Measurements from ENCODE around the gene POU2AF1. TPM values are rescaled to one million over a fixed set of nuclear protein-coding genes. Genes with fewer than 3 reads are reported as not detected.
A peak's percentile ranks its signal among the peaks of the same experiment; 100 is the strongest.
"Not testable (repeated sequence)": the region's sequence is repeated elsewhere in the genome, so short reads cannot be mapped to it uniquely, and the experiment has no call there.

Gene POU2AF1
- total RNA-seq, 3 donors from 2014 or later: 0.16 to 5.6 (median 3.5) TPM

DNA sequence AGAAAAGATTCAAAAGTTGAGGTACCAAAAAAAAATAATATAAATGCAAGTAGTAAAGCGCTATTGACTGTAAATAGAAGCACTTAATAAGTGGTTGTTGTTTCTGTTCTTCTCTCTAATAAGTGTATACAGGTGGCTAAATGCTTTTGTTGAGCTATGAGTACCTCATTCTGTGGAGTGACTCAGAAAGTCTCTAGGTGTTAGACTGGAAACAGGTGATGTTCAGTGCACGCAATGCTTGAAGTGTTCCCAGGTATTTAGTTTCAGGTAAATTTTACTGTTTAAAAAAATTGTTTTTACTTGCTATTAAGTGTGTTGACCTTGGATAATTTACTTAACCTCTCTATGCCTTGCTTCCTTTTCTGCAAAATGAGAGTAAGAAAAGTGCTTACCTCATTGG is 56.5 kb downstream of the POU2AF1 start:
- H3K9me3 ChIP-seq: no peaks in the 10 kb centered on the region
- peaks cover 0 to 6% of the 10 kb centered on the region in 2 donors for H3K4me1 ChIP-seq
- no peaks in the 10 kb centered on the region for H3K27me3 ChIP-seq
- intact Hi-C loops (cut with DNase I; ENCODE audit: low total_unique reads): no loop called here
- no peak overlapping the region for H3K27ac ChIP-seq
- no peak for DNase-seq (ENCODE audit: low spot score in 2 of 2)
- H3K4me3 ChIP-seq: no peak overlapping the region
- TF ChIP-seq, protein P1, sequence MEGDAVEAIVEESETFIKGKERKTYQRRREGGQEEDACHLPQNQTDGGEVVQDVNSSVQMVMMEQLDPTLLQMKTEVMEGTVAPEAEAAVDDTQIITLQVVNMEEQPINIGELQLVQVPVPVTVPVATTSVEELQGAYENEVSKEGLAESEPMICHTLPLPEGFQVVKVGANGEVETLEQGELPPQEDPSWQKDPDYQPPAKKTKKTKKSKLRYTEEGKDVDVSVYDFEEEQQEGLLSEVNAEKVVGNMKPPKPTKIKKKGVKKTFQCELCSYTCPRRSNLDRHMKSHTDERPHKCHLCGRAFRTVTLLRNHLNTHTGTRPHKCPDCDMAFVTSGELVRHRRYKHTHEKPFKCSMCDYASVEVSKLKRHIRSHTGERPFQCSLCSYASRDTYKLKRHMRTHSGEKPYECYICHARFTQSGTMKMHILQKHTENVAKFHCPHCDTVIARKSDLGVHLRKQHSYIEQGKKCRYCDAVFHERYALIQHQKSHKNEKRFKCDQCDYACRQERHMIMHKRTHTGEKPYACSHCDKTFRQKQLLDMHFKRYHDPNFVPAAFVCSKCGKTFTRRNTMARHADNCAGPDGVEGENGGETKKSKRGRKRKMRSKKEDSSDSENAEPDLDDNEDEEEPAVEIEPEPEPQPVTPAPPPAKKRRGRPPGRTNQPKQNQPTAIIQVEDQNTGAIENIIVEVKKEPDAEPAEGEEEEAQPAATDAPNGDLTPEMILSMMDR (IDR thresholded peaks at IDR 0.05): no peak
- TF ChIP-seq POLR2A (IDR thresholded peaks at IDR 0.05) (no peak), POLR2AphosphoS5 (IDR thresholded peaks at IDR 0.05) (no peak)
- no peaks in the 10 kb centered on the region for H3K36me3 ChIP-seq

DNA sequence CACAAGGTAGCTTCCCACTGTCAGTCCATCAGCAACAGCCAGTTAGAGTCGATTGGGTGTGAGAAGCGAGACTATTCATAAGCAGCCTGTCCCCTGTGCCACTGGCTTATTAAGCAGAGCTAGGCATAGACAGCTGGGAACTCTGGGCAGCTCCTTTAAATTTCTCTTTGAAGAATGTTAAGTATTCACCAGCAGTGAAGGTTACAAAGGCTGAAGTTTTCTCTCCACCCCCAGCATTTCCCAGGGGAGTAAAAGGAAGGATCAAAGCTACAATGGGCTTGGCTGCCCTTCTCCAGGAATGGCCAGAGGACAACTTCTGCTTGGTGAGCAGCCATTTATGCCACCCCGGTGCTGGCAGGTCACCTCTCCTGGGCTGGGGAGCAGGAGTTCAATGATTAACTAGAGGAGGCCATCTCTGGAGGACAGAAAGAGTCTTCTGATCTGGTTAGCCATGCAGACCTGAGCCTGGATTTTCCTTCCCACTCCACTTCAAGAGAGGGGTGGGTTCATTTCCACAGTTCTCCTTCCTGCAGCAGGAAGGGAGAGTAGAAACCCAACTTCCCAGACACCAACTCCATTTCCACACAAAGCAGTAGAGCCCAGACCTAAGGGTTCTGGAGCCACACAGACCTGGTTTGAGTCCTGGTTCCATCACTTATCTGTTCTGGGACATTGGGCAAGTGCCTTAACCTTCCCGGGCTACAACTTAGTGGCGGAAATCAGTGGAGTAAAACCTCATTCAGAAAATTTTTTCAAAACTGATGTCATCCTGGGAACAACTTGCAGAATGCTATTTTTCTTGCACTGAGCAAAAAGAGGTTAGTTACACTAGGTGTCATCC is 58.1 kb downstream of the POU2AF1 start:
- intact Hi-C loops (cut with DNase I; ENCODE audit: low total_unique reads): no loop called here
- no peak overlapping the region for H3K4me3 ChIP-seq
- no peaks in the 10 kb centered on the region for H3K27me3 ChIP-seq
- no peaks in the 10 kb centered on the region for H3K4me1 ChIP-seq
- H3K36me3 ChIP-seq: no peaks in the 10 kb centered on the region
- no peaks in the 10 kb centered on the region for H3K9me3 ChIP-seq
- DNase-seq (ENCODE audit: low spot score in 2 of 2): peak in 1 of 2 donors; percentile 42
- peak overlapping the region; percentile 45 to 50 for H3K27ac ChIP-seq
- TF ChIP-seq POLR2A (IDR thresholded peaks at IDR 0.05): no peak
- TF ChIP-seq, protein P1 (IDR thresholded peaks at IDR 0.05): no peak
- TF ChIP-seq POLR2AphosphoS5 (IDR thresholded peaks at IDR 0.05): no peak

DNA sequence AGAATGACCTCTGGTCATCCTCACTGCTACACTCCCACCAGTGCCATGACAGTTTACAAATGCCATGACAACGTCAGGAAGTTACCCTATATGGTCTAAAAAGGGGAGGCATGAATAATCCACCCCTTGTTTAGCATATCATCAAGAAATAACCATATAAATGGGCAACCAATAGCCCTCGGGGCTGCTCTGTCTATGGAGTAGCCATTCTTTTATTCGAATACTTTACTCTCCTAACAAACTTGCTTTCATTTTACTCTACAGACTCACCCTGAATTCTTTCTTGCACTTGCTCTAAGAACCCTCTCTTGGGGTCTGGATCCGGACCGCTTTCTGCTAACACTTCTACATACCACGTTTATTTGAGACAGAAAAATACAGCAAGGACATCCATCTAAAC is 58.9 kb downstream of the POU2AF1 start:
- H3K4me1 ChIP-seq; intact Hi-C loops (cut with DNase I; ENCODE audit: low total_unique reads); H3K4me3 ChIP-seq; H3K9me3 ChIP-seq; H3K27me3 ChIP-seq; H3K36me3 ChIP-seq; DNase-seq (ENCODE audit: low spot score in 2 of 2): not testable (repeated sequence)
- H3K27ac ChIP-seq: peak overlapping the region in 1 of 2 donors; percentile 50

DNA sequence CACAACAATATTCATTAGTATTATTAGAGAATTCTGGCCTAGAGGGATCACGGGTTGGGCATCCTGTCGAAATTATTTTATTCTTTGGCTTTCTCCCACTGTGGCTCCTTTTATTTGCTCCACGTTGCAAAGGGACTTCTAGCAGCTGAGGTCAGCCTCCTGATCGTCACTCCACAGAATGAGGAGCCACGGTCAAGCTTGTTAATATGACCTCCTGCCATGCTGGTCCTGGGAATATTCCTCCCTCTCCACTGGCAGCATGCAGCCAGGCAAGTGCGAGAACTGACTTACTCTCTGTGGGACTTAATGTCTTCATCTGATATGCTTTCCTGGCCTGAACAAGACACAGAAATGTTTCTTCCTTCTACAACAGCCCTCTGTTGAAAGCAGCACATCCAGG is 59.8 kb downstream of the POU2AF1 start:
- H3K4me3 ChIP-seq: no peak overlapping the region
- H3K36me3 ChIP-seq: no peaks in the 10 kb centered on the region
- H3K4me1 ChIP-seq: no peaks in the 10 kb centered on the region
- intact Hi-C loops (cut with DNase I; ENCODE audit: low total_unique reads): no loop called here
- H3K27me3 ChIP-seq: no peaks in the 10 kb centered on the region
- H3K27ac ChIP-seq: no peak overlapping the region
- TF ChIP-seq, protein P1 (IDR thresholded peaks at IDR 0.05): no peak
- TF ChIP-seq POLR2AphosphoS5 (IDR thresholded peaks at IDR 0.05): no peak
- no peak for TF ChIP-seq POLR2A (IDR thresholded peaks at IDR 0.05)
- no peak for DNase-seq (ENCODE audit: low spot score in 2 of 2)
- no peaks in the 10 kb centered on the region for H3K9me3 ChIP-seq

DNA sequence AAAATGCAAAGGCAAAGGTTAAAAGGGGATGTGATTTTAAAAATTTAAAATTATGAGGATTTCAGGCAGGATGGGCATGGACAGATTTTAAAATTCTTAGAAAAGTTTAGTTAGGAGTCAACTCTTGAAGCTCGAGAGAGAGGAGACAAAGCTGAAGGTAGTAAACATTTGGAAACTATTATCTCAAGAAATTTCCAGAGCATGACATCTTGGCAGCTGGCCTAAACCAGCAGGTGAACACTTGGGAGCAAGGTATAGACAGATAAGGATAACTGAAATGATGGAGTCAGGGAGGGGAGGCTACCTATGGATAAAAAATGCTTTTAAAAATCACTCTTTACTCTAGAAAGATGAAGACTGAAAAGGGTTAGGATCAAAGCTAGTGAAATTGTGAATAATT is 67.0 kb downstream of the POU2AF1 start:
- H3K9me3 ChIP-seq: no peaks in the 10 kb centered on the region
- H3K27me3 ChIP-seq: no peaks in the 10 kb centered on the region
- intact Hi-C loops (cut with DNase I; ENCODE audit: low total_unique reads): no loop called here
- H3K4me1 ChIP-seq: no peaks in the 10 kb centered on the region
- H3K4me3 ChIP-seq: no peak overlapping the region
- no peaks in the 10 kb centered on the region for H3K36me3 ChIP-seq
- no peak overlapping the region for H3K27ac ChIP-seq
- no peak for DNase-seq (ENCODE audit: low spot score in 2 of 2)
- TF ChIP-seq POLR2A (IDR thresholded peaks at IDR 0.05) (no peak), POLR2AphosphoS5 (IDR thresholded peaks at IDR 0.05) (no peak)
- TF ChIP-seq, protein P1 (IDR thresholded peaks at IDR 0.05): no peak

Measured in breast epithelium (tissue), 4 donors.